SK-N-SH treated with all-trans-retinoic acid at 6 μM for 48 hours (cell line): ENCODE data around the gene SEMA4F.

ENCODE experiments used
- ATAC-seq: fragments of 200-7000 bp; cut with Tn5 transposase; 3 replicates; pipeline ENCODE4 v1.9.1; 2020; ENCODE audit warnings: mild to moderate bottlenecking, moderate library complexity
- ARNTL ChIP-seq: fragments of 450-650 bp; formaldehyde crosslinking; IDR thresholded peaks from 2 replicates; pipeline ENCODE4 v1.5.0; 2020; ENCODE audit warnings: low read depth, mild to moderate bottlenecking, moderate library complexity, borderline replicate concordance
- CREB5 ChIP-seq: fragments of 250-450 bp; sonication (Bioruptor Pico); IDR thresholded peaks from 2 replicates; pipeline ENCODE4 v1.5.1; 2020; ENCODE audit warnings: low read depth, mild to moderate bottlenecking, moderate library complexity
- CSDC2 ChIP-seq: fragments of 250-450 bp; sonication (Bioruptor Pico); IDR thresholded peaks from 2 replicates; pipeline ENCODE4 v1.5.0; 2020; ENCODE audit warnings: mild to moderate bottlenecking, moderate library complexity
- CSRNP3 ChIP-seq: fragments of 250-450 bp; sonication (Bioruptor Pico); IDR thresholded peaks from 2 replicates; pipeline ENCODE4 v1.5.1; 2021; ENCODE audit warnings: mild to moderate bottlenecking, moderate library complexity
- ESRRG ChIP-seq: fragments of 250-450 bp; sonication (Bioruptor Pico); IDR thresholded peaks from 2 replicates; pipeline ENCODE4 v1.6.1; 2021; ENCODE audit warnings: mild to moderate bottlenecking
- GLIS3 ChIP-seq: fragments of 250-450 bp; sonication (Bioruptor Pico); IDR thresholded peaks from 2 replicates; pipeline ENCODE4 v1.5.0; 2020; ENCODE audit warnings: mild to moderate bottlenecking, moderate library complexity
- ISL1 ChIP-seq: fragments of 250-450 bp; sonication (Bioruptor Pico); IDR thresholded peaks from 2 replicates; pipeline ENCODE4 v2.1.2; 2022; ENCODE audit warnings: mild to moderate bottlenecking, moderate library complexity
- OSR1 ChIP-seq: fragments of 250-450 bp; sonication (Bioruptor Pico); IDR thresholded peaks from 2 replicates; pipeline ENCODE4 v1.8.0; 2022; ENCODE audit warnings: moderate library complexity, mild to moderate bottlenecking, inconsistent platforms
- PATZ1 ChIP-seq: fragments of 250-450 bp; sonication (Bioruptor Pico); IDR thresholded peaks from 2 replicates; pipeline ENCODE4 v1.8.0; 2020; ENCODE audit warnings: mild to moderate bottlenecking, moderate library complexity, borderline replicate concordance
- POU6F1 ChIP-seq: fragments of 250-450 bp; sonication (Bioruptor Pico); IDR thresholded peaks from 2 replicates; pipeline ENCODE4 v1.8.0; 2021; ENCODE audit warnings: low read depth, mild to moderate bottlenecking, moderate library complexity, borderline replicate concordance
- PPARA ChIP-seq: fragments of 250-450 bp; sonication (Bioruptor Pico); IDR thresholded peaks from 2 replicates; pipeline ENCODE4 v1.5.0; 2020; ENCODE audit warnings: mild to moderate bottlenecking, borderline replicate concordance
- RARB ChIP-seq: fragments of 250-450 bp; sonication (Bioruptor Pico); IDR thresholded peaks from 2 replicates; pipeline ENCODE4 v1.8.0; 2021; ENCODE audit warnings: mild to moderate bottlenecking, moderate library complexity
- SNAI2 ChIP-seq: fragments of 250-450 bp; sonication (Bioruptor Pico); IDR thresholded peaks from 2 replicates; pipeline ENCODE4 v1.5.0; 2020; ENCODE audit warnings: mild to moderate bottlenecking, moderate library complexity
- TCF4 ChIP-seq: fragments of 250-450 bp; sonication (Bioruptor Pico); IDR thresholded peaks from 2 replicates; pipeline ENCODE4 v1.8.0; 2021; ENCODE audit warnings: mild to moderate bottlenecking, moderate library complexity, borderline replicate concordance
- TOX ChIP-seq: fragments of 250-450 bp; sonication (Bioruptor Pico); IDR thresholded peaks from 2 replicates; pipeline ENCODE4 v1.8.0; 2021; ENCODE audit warnings: mild to moderate bottlenecking, moderate library complexity, borderline replicate concordance
- TSHZ2 ChIP-seq: fragments of 250-450 bp; sonication (Bioruptor Pico); IDR thresholded peaks from 2 replicates; pipeline ENCODE4 v1.5.0; 2020; ENCODE audit warnings: mild to moderate bottlenecking, moderate library complexity
- ZC3H10 ChIP-seq: fragments of 250-450 bp; sonication (Bioruptor Pico); IDR thresholded peaks from 2 replicates; pipeline ENCODE4 v1.5.1; 2021; ENCODE audit warnings: mild to moderate bottlenecking, moderate library complexity
- ZFP3 ChIP-seq: fragments of 250-450 bp; sonication (Bioruptor Pico); IDR thresholded peaks from 2 replicates; pipeline ENCODE4 v1.5.0; 2020; ENCODE audit warnings: mild to moderate bottlenecking, moderate library complexity
- ZFP30 ChIP-seq: fragments of 450-650 bp; formaldehyde crosslinking; IDR thresholded peaks from 2 replicates; pipeline ENCODE4 v1.5.0; 2022; ENCODE audit warnings: mild to moderate bottlenecking, moderate library complexity
- ZNF565 ChIP-seq: fragments of 450-650 bp; formaldehyde crosslinking; conservative IDR thresholded peaks from 2 replicates; pipeline ENCODE4 v1.5.0; 2020; ENCODE audit warnings: low read depth, mild to moderate bottlenecking, moderate library complexity
- ZNF70 ChIP-seq: fragments of 450-650 bp; formaldehyde crosslinking; IDR thresholded peaks from 2 replicates; pipeline ENCODE4 v1.5.0; 2020; ENCODE audit warnings: mild to moderate bottlenecking, moderate library complexity

SEMA4F gene

GRCh38 chr2:74653985-74654882 is at the start of gene SEMA4F:
Gene SEMA4F, plus strand, starts transcription at chr2:74654247. Its CDS starts 130 bp downstream, at chr2:74654377.
- TF ChIP-seq ZFP30 (CRISPR knock-in tag) = no peak
- TF ChIP-seq ISL1 (CRISPR knock-in tag) = no peak
- TF ChIP-seq TCF4 (CRISPR knock-in tag) = no peak
- no peak for TF ChIP-seq RARB (CRISPR knock-in tag)
- TF ChIP-seq CSDC2 (CRISPR knock-in tag) = no peak
- no peak for TF ChIP-seq PPARA (CRISPR knock-in tag)
- no peak for TF ChIP-seq SNAI2 (CRISPR knock-in tag)
- TF ChIP-seq CREB5 (CRISPR knock-in tag) = no peak
- TF ChIP-seq ESRRG (CRISPR knock-in tag) = no peak
- no peak for TF ChIP-seq POU6F1
- TF ChIP-seq OSR1 (CRISPR knock-in tag) = no peak
- TF ChIP-seq ARNTL (CRISPR knock-in tag) = no peak
- no peak for TF ChIP-seq ZFP3
- no peak for TF ChIP-seq TSHZ2 (CRISPR knock-in tag)
- no peak for TF ChIP-seq CSRNP3 (CRISPR knock-in tag)
- TF ChIP-seq ZNF70 (CRISPR knock-in tag) = no peak
- TF ChIP-seq TOX (CRISPR knock-in tag) = no peak
- no peak for TF ChIP-seq ZC3H10 (CRISPR knock-in tag)
- no peak for TF ChIP-seq PATZ1
- ATAC-seq = peak; percentile 100

- no peak for ATAC-seq
- TF ChIP-seq ARNTL (CRISPR knock-in tag) = no peak
- no peak for TF ChIP-seq PATZ1
- TF ChIP-seq TSHZ2 (CRISPR knock-in tag) = no peak
- no peak for TF ChIP-seq GLIS3 (CRISPR knock-in tag)
- TF ChIP-seq PPARA (CRISPR knock-in tag) = no peak
- no peak for TF ChIP-seq ISL1 (CRISPR knock-in tag)
- no peak for TF ChIP-seq ESRRG (CRISPR knock-in tag)
- no peak for TF ChIP-seq ZFP3
- no peak for TF ChIP-seq TOX (CRISPR knock-in tag)
- no peak for TF ChIP-seq ZNF565 (CRISPR knock-in tag)
- no peak for TF ChIP-seq CREB5 (CRISPR knock-in tag)
- no peak for TF ChIP-seq SNAI2 (CRISPR knock-in tag)
- TF ChIP-seq RARB (CRISPR knock-in tag) = no peak
These were observed 47.1 kb upstream of the SEMA4F start for GRCh38 chr2:74606927-74607326.
